ENCODE measurements around the gene SRR. TPM values are rescaled to one million over a fixed set of nuclear protein-coding genes. Genes with fewer than 3 reads are reported as not detected.

SRR gene
- total RNA-seq, 1 experiment from 2014 or later: 34.9 TPM

GRCh38 chr17:2372180-2372579 lies 68.4 kb downstream of the SRR start:
- DNase-seq (ENCODE audit: low spot score): no peak

- no peak for DNase-seq (ENCODE audit: low spot score)
Observed at GRCh38 chr17:2372681-2373080, 68.9 kb downstream of the SRR start.

GRCh38 chr17:2373179-2373578 lies 69.4 kb downstream of the SRR start:
- no peak for DNase-seq (ENCODE audit: low spot score)

Other genes with a start within 250 kb of the SRR start
- gene HIC1, start 248.8 kb upstream of the SRR start, total RNA-seq (2014; rRNA removed; shearing (Covaris generic)): 0.08 TPM in 1 of 2 replicates, not detected in the other
- gene SMG6, start 165 bp upstream of the SRR start, total RNA-seq (2014; rRNA removed; shearing (Covaris generic)): 10.3 and 24.5 TPM in 2 replicates
- 49.8 and 54.8 TPM in 2 replicates for gene TSR1, start 32.5 kb downstream of the SRR start, total RNA-seq (2014; rRNA removed; shearing (Covaris generic))
- 3.1 and 11.2 TPM in 2 replicates for gene SGSM2, start 33.6 kb downstream of the SRR start, total RNA-seq (2014; rRNA removed; shearing (Covaris generic))
- gene MNT, start 97.1 kb downstream of the SRR start, total RNA-seq (2014; rRNA removed; shearing (Covaris generic)): 0.39 and 1.5 TPM in 2 replicates
- gene METTL16, start 207.9 kb downstream of the SRR start, total RNA-seq (2014; rRNA removed; shearing (Covaris generic)): 35.9 and 44.4 TPM in 2 replicates

Data from H4 (cell line).